ENCODE measurements around the gene PCNX3. TPM values are rescaled to one million over a fixed set of nuclear protein-coding genes. Genes with fewer than 3 reads are reported as not detected.

PCNX3 gene
- total RNA-seq, 3 donors from 2014 or later: 13.4 to 21.0 (median 20.1) TPM

GRCh38 chr11:65588199-65589054 lies 27.1 kb upstream of the PCNX3 start:
- Histone ChIP-seq H3K27me3 (no peaks in the 10 kb centered on the region), H3K27ac (peak overlapping the region; percentile 19 to 56), H3K36me3 (no peaks in the 10 kb centered on the region), H3K9me3 (no peaks in the 10 kb centered on the region), H3K4me3 (no peak overlapping the region), H3K4me1 (peaks cover 0 to under 1% of the 10 kb centered on the region in 2 donors)
- DNase-seq (ENCODE audit: low spot score in 2 of 2): no peak
- intact Hi-C loops (cut with DNase I; ENCODE audit: low total_unique reads): loop anchor here (5.0 kb wide), 1 partner anchor 46 kb away; no protein-coding TSS in a partner anchor
- TF ChIP-seq POLR2AphosphoS5 (IDR thresholded peaks at IDR 0.05): no peak
- TF ChIP-seq, protein P1, sequence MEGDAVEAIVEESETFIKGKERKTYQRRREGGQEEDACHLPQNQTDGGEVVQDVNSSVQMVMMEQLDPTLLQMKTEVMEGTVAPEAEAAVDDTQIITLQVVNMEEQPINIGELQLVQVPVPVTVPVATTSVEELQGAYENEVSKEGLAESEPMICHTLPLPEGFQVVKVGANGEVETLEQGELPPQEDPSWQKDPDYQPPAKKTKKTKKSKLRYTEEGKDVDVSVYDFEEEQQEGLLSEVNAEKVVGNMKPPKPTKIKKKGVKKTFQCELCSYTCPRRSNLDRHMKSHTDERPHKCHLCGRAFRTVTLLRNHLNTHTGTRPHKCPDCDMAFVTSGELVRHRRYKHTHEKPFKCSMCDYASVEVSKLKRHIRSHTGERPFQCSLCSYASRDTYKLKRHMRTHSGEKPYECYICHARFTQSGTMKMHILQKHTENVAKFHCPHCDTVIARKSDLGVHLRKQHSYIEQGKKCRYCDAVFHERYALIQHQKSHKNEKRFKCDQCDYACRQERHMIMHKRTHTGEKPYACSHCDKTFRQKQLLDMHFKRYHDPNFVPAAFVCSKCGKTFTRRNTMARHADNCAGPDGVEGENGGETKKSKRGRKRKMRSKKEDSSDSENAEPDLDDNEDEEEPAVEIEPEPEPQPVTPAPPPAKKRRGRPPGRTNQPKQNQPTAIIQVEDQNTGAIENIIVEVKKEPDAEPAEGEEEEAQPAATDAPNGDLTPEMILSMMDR (IDR thresholded peaks at IDR 0.05): peak; percentile 20 to 71 (median 45)

DNA sequence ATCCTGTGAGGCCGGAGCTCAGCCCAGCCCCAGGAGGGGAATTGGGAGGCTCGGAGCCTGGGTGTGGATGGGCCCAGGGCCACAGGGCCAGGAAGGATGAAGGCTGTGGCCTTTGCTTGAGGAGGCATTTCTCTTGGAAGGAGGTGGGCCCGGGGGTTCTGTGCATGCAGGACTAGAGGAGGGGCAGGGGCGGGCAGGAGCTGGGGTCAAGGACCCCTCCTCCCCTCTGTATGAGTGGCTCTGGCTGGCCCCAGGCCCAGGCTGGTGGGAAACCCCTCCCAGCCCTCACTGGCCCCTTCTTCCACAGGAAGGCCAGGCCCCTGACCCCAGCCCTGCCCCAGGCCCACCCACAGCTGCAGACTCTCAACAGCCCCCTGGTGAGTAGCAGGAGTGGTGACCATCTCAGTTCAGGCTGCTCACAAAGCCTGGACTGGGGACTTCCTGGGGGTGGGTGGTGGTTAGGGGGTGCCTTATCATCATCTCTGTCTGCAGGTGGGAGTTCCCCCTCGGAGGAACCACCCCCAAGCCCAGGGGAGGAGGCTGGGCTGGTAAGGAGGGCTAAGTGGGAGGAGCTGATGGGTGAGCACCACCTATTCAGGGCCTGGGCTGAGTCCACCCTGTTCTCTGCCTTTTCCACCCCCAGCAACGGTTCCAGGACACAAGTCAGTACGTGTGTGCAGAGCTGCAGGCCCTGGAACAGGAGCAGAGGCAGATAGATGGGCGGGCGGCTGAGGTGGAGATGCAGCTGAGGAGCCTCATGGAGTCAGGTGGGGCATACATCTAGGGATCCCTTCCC lies 25.9 kb upstream of the PCNX3 start:
- Histone ChIP-seq H3K4me1 (peaks cover 0 to 4% of the 10 kb centered on the region in 2 donors), H3K4me3 (no peak overlapping the region), H3K27ac (peak overlapping the region in 1 of 2 donors; percentile 19), H3K9me3 (no peaks in the 10 kb centered on the region), H3K27me3 (no peaks in the 10 kb centered on the region), H3K36me3 (no peaks in the 10 kb centered on the region)
- TF ChIP-seq POLR2A (IDR thresholded peaks at IDR 0.05) (no peak), POLR2AphosphoS5 (IDR thresholded peaks at IDR 0.05) (no peak)
- TF ChIP-seq, protein P1 (IDR thresholded peaks at IDR 0.05): no peak
- intact Hi-C loops (cut with DNase I; ENCODE audit: low total_unique reads): loop anchor here (5.0 kb wide), 1 partner anchor 47 kb away; no protein-coding TSS in a partner anchor
- no peak for DNase-seq (ENCODE audit: low spot score in 2 of 2)

GRCh38 chr11:65590240-65590738 lies 25.3 kb upstream of the PCNX3 start:
- Histone ChIP-seq H3K36me3 (no peaks in the 10 kb centered on the region), H3K4me3 (no peak overlapping the region), H3K27ac (peak overlapping the region in 1 of 2 donors; percentile 19), H3K27me3 (no peaks in the 10 kb centered on the region), H3K4me1 (peaks cover 0 to 4% of the 10 kb centered on the region in 2 donors), H3K9me3 (no peaks in the 10 kb centered on the region)
- no peak for TF ChIP-seq POLR2A (IDR thresholded peaks at IDR 0.05)
- DNase-seq (ENCODE audit: low spot score in 2 of 2): no peak
- intact Hi-C loops (cut with DNase I; ENCODE audit: low total_unique reads): no loop called here

DNA sequence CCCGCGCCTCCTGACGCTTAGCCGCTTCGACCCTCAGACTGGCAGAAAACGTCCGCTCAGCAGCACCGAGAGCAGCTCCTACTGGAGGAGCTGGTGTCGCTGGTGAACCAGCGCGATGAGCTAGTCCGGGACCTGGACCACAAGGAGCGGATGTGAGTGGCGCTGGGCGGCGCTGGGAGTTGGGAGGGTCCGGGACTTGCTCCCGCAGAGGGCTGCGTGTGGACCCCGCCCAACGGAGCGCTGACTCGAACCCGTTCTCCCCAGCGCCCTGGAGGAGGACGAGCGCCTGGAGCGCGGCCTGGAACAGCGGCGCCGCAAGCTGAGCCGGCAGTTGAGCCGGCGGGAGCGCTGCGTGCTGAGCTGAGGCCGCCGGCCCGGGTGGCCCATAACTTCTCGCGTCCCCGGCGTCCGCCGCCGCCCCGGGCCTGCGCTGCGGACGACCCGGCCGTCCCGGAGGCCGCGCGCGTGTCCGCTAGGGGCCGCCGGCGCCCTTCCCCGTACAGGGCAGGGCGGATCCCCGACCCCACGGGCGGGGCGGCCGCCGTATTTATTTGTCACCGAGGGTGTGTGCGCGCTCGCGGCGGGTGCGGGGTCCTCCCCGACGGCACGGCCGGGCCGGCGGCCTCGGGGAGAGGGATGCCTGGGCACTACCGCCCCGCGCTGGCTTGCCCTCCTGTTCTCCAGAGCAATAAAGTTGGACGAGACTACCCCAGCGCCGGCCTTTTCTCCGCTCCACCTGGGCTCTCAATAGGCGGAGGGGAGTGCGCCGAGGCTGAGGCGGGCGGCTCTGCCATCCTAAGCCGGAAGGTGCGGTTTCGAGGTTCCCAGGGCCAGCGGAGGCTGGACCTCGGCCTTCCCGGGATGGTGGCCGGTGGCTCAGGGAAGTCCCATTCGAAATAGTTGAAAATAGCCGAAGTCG lies 23.4 kb upstream of the PCNX3 start:
- intact Hi-C loops (cut with DNase I; ENCODE audit: low total_unique reads): no loop called here
- no peaks in the 10 kb centered on the region for H3K27me3 ChIP-seq
- H3K36me3 ChIP-seq: no peaks in the 10 kb centered on the region
- TF ChIP-seq, protein P1 (IDR thresholded peaks at IDR 0.05): no peak
- TF ChIP-seq POLR2AphosphoS5 (IDR thresholded peaks at IDR 0.05) (no peak), POLR2A (IDR thresholded peaks at IDR 0.05) (no peak)
- peak overlapping the region in 1 of 2 donors; percentile 55 for H3K27ac ChIP-seq
- no peak for DNase-seq (ENCODE audit: low spot score in 2 of 2)
- H3K4me3 ChIP-seq: peak overlapping the region in 1 of 3 donors; percentile 22
- H3K9me3 ChIP-seq: no peaks in the 10 kb centered on the region
- peaks cover 0 to 4% of the 10 kb centered on the region in 2 donors for H3K4me1 ChIP-seq
